Activated CD4-positive, alpha-beta T cell treated with anti-CD3 and anti-CD28 coated beads, Interleukin-2, amount 50 U/mL, for 48 hours (primary cell): ENCODE results near the gene AKAP13.
"Not testable (repeated sequence)": the region's sequence is repeated elsewhere in the genome, so short reads cannot be mapped to it uniquely, and the experiment has no call there.

Source experiments
- DNase-seq, 2 experiments: peaks; one replicate each; pipeline ENCODE4 v3.0.0-alpha.2; 2020

The AKAP13 gene

GRCh38 chr15:85503151-85503799, 122.9 kb downstream of the AKAP13 start:
- DNase-seq: no peak

DNA sequence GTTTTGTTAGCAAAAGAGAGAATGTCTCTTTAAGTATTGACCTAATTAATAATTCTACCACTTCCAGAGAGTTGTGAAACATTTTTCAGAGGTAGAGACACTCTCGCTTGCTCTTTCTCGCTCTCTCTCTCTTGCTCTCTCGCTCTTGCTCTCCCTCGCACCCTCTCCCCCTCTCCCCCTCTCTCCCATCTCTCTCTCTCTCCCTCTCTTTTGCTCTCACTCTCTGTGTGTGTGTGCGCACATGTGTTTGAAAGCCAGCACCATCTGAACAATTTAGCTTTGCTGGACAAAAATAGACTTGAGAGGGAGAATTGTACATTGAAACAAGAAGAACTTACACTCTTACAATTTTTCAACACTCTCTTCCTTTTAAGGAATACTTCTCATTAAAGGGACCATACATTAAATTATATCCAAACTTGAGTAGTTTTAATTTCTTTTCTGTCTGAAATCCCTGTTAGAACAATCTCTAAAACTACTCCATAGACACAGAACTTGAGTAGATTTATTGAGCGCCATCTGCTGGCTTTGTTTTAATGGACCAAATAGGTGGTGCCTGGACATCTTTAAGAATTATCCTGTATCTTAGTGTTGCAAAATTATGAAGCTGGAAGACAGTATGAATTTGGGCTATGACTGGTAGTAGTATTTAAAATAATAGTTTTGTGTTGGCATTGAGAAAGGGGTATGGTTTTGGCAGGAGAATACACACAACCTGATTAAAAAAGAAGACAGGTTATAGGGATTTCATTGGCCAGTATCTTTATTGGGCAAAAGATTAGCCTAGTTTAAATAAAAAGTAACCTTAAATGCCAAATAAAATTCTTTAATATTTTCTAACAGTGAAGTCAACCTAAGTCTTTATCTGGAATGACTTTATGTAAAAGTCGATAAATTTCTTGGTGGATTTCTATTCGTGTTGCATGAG, 124.6 kb downstream of the AKAP13 start:
- DNase-seq: peak; percentile 25 to 49

DNA sequence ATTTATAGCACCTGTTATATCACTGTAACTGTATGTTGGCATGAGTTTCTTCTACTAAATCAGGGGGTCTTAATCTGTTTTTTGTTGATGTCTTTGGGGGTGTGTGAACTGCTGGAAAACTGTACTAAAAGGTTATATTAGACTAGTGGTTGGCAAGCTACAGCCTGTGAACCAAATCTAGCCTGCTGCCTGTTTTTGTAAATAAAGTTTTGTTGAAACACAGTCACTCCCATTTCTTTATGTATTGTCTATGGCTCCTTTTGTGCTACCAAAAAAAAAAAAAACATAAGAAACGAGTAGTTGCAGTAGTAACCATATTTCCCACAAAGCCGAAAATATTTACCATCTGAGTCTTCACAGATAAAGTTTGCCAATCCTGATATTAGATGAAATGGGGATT, 126.7 kb downstream of the AKAP13 start:
- no peak for DNase-seq

DNA sequence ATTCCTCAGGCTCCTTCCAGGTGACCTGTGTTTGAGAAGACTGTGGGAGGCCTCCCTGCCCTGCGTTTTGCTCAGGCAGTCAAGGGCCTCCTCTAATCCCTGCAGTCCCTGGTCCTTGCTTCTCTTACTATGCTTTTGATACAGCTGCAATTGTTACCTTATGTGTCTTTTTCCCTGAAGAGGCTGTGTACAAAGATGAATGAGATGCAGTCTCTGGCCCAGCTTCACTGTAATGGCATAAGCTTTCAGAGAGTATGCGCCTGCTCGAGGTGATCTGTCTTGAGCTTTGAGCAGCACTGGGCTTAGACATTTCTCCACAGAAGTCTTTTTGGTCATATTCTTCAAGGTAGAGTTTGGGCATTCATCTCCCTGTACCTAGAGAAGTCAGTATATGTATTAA, 129.6 kb downstream of the AKAP13 start:
- DNase-seq: no peak

- no peak for DNase-seq
Measured at GRCh38 chr15:85514413-85514812, 134.0 kb downstream of the AKAP13 start.

DNA sequence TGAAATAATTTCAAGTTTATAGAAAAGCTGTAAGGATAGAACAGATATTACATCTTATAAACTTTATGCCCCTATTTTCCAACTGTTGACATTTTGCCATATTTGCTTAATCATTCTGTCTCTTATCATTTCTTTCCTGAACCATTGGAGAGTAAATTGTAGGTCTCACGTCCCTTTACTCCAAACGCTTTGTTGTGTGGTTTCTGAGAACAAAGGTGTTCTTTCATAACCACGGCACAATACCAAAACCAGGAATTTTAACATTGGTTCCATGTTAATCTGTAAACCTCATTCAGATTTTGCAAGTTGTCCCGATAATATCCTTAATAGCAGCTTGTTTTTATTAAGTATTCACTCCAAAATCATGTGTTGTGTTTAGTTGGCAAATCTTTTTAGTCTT, 134.8 kb downstream of the AKAP13 start:
- no peak for DNase-seq

GRCh38 chr15:85517086-85517485, 136.7 kb downstream of the AKAP13 start:
- no peak for DNase-seq

DNA sequence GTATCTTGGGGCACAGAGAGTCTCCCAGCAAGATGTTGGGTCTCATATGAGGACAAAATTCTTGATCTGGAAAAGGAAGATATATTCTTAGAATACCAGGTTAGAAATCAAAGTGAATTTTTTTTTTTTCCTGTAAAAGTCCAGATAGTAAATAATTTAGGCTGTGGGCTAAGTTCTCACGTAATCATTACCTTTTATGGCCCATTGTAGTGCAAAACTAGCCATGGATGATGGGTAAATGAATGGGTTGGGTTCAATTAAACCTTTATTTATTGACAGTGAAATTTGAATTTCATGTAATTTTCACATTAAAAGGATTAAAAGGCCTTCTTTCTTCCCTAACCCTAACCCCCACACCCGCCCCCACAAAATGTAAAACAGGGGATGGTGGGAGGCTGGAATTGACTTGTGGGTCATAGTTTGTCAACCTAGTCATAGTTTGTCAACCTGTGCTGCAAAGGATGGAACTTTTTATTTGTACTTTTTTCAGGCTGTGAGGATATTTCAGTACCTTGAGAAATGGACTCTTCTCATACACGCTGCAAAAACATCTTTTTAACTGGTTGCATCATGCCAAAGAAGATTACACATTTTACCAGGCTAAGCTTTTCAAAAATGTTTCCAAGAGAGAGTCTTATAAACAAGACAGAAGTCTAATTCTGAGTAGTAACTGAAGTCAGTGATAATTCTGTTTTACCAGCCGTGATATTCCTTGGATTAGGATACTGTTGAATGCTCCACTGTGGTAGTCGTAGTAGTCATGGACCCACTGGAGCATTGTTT, 138.8 kb downstream of the AKAP13 start:
- no peak for DNase-seq

- DNase-seq: no peak
Measured at GRCh38 chr15:85520650-85521049, 140.2 kb downstream of the AKAP13 start.

DNA sequence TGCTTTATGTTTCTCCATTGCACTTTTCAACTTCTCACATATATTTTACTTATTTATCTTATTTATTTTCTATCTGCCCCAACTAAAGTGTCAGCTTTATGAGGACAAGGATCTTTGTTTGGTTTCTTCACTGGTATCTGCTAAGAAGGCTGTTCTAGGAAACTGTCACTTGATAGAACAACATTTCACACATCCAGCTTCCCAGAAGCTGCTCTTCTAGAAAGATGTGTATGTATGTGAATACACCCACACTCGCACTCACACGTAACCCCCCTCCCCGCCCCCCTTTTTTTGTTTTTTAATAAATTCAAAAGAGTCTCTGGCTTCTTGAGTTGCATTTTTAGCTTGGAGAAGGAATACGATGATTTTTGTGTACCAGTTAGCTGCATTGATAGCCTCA, 143.1 kb downstream of the AKAP13 start:
- no peak for DNase-seq

DNA sequence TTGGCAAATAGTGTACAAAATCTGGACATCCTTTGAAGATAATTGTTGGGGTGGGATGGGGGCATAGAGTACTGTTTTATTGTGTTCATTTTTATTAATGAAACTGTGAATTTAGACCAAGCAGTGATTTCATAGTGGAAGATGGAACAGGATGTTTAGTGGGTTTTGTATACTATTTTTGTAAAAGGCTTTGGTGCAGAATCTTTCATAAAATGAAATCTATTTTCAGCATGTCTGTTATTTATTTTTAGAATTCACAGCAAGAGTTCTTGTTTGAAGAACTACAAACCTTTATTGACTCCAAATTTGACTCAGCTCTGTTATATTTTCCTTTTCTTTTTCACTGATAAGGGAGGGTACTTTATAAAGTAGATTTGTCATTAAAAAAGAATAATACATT, 145.4 kb downstream of the AKAP13 start:
- no peak for DNase-seq

DNA sequence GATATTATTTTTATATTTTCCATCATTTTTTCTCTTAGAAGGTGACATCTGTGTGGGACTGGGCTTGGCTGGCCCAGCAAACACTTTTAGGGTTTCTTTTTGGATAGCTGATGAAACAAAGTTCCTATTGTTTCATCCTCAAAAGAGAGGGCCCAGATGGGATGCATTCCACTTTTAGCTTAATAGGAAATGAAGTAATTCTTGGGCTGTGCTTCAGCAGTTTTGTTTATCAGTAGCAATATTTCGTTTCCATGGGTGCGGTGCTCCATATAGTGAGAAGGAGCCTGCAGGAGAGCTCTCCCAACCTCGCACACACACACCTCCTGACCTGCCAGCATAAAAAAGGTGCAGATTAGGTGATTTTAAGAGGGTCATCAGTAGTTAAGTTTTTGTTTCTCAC, 147.5 kb downstream of the AKAP13 start:
- no peak for DNase-seq

DNA sequence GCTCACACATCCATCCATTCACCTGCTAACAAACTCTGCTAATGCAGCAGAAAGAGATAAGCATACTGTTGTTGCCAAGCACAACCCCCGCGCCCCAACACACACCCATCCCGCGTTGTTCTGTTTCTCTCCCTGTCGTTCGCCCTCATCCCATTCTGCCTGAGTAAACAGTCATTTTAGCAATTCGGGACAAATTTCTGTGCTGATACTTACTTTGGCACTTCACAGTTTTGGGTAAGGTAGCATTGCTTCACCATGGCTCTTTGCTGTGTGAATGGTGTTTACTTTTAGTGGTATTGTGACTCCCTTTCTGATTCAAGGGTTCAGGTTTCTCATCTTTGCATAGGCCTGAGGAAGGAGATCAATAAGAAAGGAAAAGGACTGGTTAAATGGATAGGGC, 149.7 kb downstream of the AKAP13 start:
- no peak for DNase-seq

DNA sequence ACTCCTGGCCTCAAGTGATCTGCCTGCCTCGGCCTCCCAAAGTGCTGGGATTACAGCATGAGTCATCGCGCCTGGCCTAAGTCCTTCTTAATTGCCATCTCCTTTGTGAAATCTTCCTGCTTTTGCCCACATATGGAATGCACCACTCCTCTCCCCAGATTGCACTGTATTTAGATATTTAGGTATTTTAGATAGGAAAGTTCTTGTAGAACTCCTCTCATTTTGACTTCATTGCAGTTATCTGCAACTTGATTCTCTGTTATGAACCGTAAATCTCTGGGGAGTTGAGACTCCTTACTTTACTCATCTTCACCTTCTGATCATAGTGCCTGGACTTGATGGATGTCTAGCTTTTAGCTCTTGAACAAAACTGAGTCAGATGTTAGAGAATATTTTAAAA, 150.7 kb downstream of the AKAP13 start:
- DNase-seq: no peak

GRCh38 chr15:85532689-85533088, 152.3 kb downstream of the AKAP13 start:
- no peak for DNase-seq

GRCh38 chr15:85534031-85534430, 153.6 kb downstream of the AKAP13 start:
- no peak for DNase-seq

DNA sequence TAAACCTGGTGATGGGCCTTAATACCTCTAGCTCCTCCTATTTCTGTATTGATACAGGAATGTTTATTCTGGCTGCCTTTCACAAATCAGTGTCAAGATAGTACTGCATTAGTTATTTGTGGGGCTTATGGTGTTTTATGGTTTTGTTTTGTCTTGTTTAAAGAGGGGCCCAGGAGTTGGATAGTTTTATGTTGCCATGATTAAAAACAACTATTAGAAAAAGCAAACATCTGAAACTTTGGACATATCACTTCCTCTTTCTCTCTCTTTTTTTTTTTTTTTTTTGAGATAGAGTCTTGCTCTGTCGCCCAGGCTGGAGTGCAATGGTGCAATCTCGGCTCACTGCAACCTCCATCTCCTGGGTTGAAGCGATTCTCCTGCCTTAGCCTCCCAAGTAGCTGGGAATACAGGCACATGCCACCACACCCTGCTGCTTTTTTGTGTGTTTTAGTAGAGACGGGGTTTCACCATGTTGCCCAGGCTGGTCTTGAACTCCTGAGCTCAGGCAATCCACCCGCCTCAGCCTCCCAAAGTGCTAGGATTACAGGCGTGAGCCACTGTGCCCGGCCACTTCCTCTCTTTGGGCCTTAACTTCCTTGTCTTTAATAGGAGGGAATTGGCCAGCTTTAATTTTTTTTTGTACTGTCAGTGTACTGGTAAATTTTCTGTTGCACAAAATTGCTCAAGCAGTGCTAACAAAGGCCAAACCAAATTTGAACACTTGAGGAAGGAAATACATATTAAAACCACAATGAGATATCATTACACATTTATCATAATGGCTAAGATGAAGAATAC, 155.3 kb downstream of the AKAP13 start:
- not testable (repeated sequence) for DNase-seq

- DNase-seq: no peak
Measured at GRCh38 chr15:85536341-85536740, 155.9 kb downstream of the AKAP13 start.

DNA sequence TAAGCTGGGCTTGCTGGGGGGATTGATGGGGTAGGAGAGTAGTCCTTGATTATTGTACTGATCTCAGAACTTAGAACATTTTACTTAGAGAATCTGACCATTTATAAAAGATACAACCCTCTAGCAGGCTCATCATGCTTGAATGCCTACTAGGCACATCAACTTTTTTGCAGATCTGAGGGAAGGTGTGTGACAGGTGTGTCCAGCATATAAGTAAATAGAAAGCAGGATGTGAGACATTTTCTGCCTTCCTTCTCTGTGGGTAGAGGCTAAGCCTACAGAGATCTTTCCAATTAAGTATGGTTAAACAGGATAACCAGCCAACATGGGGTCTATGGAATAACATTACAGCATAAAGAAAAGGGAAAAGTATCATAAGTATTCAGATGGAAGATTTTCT, 159.1 kb downstream of the AKAP13 start:
- no peak for DNase-seq

DNA sequence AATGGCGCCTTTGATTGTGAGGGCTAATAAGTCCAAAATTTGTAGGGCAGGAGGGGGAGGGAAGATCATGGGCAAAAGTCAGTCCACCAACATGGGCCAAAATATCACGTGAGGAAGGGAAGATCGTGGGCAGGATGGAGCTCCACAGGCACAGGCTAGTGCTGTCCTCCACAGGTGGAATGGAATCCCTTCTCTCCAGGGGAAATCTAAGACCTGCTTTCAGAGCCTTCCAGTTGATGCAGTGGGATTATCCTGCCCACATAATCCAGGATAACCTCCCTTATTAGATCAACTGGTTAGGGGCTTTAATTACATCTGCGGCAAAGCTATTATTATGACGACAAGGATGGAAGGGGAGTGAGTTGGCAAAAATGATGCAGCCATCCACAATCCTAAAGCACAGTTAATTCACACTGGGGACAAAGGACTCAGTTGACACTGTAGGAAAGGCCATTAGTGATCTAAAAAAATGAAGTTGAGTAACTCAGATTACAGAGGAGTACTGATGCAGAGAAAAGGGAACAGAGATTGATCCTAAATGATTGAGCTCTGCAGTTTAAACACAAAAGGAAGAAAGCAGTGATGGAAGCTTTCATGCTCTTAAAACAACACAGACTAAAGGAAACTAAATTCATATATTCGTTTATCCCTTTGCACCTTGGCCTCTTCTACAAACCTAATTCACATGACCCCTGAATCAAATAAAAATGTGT, 159.8 kb downstream of the AKAP13 start:
- DNase-seq: no peak

DNA sequence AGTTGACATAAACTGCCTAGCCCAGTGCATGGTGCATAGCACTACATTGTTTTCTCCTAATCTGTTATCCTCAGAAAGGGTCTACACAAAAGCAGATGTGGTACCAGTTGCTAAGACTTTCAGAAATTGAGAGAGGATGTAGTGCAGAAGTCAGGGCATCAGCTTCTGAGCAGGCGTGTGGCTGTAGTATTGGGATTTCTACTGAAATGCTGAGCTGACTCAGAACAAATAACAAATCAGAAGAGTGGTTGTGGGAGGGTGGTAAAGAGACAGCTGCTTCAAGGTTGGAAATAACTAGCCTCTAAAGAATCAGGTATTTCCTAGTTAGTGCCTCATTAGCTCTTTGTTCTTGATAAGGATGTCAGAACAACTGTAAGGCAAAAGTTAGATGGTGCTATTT, 161.3 kb downstream of the AKAP13 start:
- peak; percentile 16 to 33 for DNase-seq

DNA sequence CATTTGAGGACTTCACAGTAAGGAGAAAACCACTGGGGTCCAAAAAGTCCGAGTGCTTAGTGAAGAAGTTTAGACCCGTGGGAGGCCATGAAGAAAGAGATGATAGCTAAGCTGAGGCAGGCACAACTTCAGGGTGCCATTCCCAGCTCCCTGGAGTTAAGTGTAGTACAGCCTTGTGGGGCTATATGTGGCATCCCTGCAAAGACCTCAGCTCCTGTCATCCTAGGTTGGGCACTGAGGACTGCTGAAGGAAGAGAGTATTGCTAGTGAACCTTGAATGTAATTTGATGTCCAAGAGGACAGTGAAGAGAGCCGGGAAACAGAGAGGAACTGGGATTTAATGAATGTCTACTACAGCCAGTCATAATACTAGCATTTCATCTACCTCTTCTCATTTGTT, 162.1 kb downstream of the AKAP13 start:
- no peak for DNase-seq
